Spleen (tissue), 7 donors: Measurements from ENCODE around the gene RIOX2.

Experiments used
- POLR2A ChIP-seq, 3 donors: fragments of 450-650 bp; IDR thresholded peaks; one replicate each; pipeline ENCODE4 v1.5.1; 2017; ENCODE audit warnings: antibody characterized with exemption in 3 of 3, mild to moderate bottlenecking in 1 of 3
- POLR2AphosphoS5 ChIP-seq, 3 donors: sonication (generic); formaldehyde crosslinking; IDR thresholded peaks; one replicate each; pipeline ENCODE4 v1.5.1; 2017; ENCODE audit warnings: antibody characterized with exemption in 3 of 3
- TF ChIP-seq, protein P1 (sequence below), 11 experiments: fragments of 200-600 bp in 7 of 11; fragments of 450-650 bp in 4 of 11; sonication (generic) in 4 of 11; IDR thresholded peaks in 8 of 11; conservative IDR thresholded peaks in 3 of 11; 1 replicate in 7 of 11; 2 replicates in 4 of 11; pipeline versions ENCODE4 v1.4.0 to v1.8.0; 2016 to 2021; ENCODE audit warnings: antibody characterized with exemption in 11 of 11, inconsistent platforms in 4 of 11, mild to moderate bottlenecking in 1 of 11
- donor health status: DM: no; HTN: no; CAD: no; lungs with moderate emphysema.
- donor health status: DM: no; HTN: no; CAD: no.
- donor health status: DM: no; HTN: no; CAD: no.

- TF ChIP-seq, protein P1, sequence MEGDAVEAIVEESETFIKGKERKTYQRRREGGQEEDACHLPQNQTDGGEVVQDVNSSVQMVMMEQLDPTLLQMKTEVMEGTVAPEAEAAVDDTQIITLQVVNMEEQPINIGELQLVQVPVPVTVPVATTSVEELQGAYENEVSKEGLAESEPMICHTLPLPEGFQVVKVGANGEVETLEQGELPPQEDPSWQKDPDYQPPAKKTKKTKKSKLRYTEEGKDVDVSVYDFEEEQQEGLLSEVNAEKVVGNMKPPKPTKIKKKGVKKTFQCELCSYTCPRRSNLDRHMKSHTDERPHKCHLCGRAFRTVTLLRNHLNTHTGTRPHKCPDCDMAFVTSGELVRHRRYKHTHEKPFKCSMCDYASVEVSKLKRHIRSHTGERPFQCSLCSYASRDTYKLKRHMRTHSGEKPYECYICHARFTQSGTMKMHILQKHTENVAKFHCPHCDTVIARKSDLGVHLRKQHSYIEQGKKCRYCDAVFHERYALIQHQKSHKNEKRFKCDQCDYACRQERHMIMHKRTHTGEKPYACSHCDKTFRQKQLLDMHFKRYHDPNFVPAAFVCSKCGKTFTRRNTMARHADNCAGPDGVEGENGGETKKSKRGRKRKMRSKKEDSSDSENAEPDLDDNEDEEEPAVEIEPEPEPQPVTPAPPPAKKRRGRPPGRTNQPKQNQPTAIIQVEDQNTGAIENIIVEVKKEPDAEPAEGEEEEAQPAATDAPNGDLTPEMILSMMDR (IDR thresholded peaks at IDR 0.05 in 8 of 11, conservative IDR thresholded peaks at IDR 0.05 in 3 of 11), result no peak
- TF ChIP-seq POLR2A (IDR thresholded peaks at IDR 0.05) (no peak), POLR2AphosphoS5 (IDR thresholded peaks at IDR 0.05) (no peak)
Measured at GRCh38 chr3:97949743-97950142, 22.5 kb downstream of the RIOX2 start.
